Measurements from ENCODE around the gene RREB1. TPM values are rescaled to one million over a fixed set of nuclear protein-coding genes. Genes with fewer than 3 reads are reported as not detected.
A peak's percentile ranks its signal among the peaks of the same experiment; 100 is the strongest.

RREB1 gene
- total and polyA plus RNA-seq, 4 experiments from 2014 or later: 0.50 to 43.4 (median 25.2) TPM

DNA sequence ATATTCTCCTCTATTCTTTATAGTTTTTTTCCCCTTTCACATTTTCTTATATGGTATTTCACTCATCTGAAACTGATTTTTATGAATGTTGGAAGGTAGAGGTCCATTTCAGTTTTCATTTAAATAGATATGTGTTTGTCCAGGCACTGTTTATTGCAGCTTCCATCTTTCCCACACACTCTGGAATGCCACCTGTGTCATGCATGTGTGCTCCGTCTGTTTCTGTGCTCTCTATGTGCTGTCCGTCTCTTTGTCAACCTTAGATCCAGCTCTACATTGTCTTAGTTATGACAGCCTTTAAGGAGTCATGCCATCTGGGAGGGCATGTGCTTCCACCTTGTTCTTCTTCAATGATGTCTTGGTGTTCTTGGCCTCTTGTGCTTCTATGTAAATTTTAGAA is 36.4 kb upstream of the RREB1 start:
- H3K27me3 Mint-ChIP-seq: peaks cover 0 to 5% of the 10 kb centered on the region in 2 donors
- DNase-seq: no peak
- no peak overlapping the region for H3K27ac Mint-ChIP-seq
- H3K9me3 Mint-ChIP-seq: peaks cover 0 to 1% (median 0%) of the 10 kb centered on the region in 8 donors
- peaks cover 5% of the 10 kb centered on the region for H3K4me1 ChIP-seq (ENCODE audit: insufficient read depth, low read length)
- H3K27ac ChIP-seq (ENCODE audit: low read depth, low read length): no peak overlapping the region
- no peaks in the 10 kb centered on the region for H3K27me3 ChIP-seq (ENCODE audit: insufficient read depth, low read length)
- ChIA-PET CTCF (ENCODE audit: partially characterized antibody) (no interaction called here), POLR2A (ENCODE audit: partially characterized antibody) (interaction anchor here (1.1 kb wide), 1 partner anchor 20 kb away, joined by 3 read pairs; no protein-coding TSS in a partner anchor)
- peak overlapping the region in 1 of 8 donors; percentile 59 for H3K4me3 Mint-ChIP-seq
- H3K36me3 ChIP-seq (ENCODE audit: insufficient read depth, low read length): no peaks in the 10 kb centered on the region
- no peaks in the 10 kb centered on the region for H3K9me3 ChIP-seq (ENCODE audit: control insufficient read depth in 1 of 2, low read length in 2 of 2)
- H3K4me3 ChIP-seq (ENCODE audit: low read length in 2 of 2): no peak overlapping the region
- intact Hi-C loops (cut with micrococcal nuclease): loop anchor here (5.0 kb wide), 1 partner anchor 36 kb away; the partner anchor contains the start of gene RREB1
- H3K36me3 Mint-ChIP-seq: no peaks in the 10 kb centered on the region
- peaks cover 4 to 12% (median 10%) of the 10 kb centered on the region in 4 donors for H3K4me1 Mint-ChIP-seq

- CTCF ChIA-PET (ENCODE audit: partially characterized antibody): interaction anchor here (0.7 to 2.8 kb wide), 3 partner anchors 14 to 170 kb away, joined by 3 to 11 read pairs (median 3); no protein-coding TSS in a partner anchor
- intact Hi-C loops (cut with micrococcal nuclease): loop anchor here (1.0 to 5.0 kb wide), 2 partner anchors 14 to 34 kb away; partner anchors contain the start of gene RREB1
- H3K4me1 ChIP-seq (ENCODE audit: insufficient read depth, low read length): peaks cover 5% of the 10 kb centered on the region
- H3K4me3 Mint-ChIP-seq: peak overlapping the region in 7 of 8 donors; percentile 53 to 81 (median 72)
- H3K4me1 Mint-ChIP-seq: peaks cover 4 to 12% (median 10%) of the 10 kb centered on the region in 4 donors
- H3K27ac Mint-ChIP-seq: peak overlapping the region; percentile 68 to 94 (median 83)
- POLR2A ChIA-PET (ENCODE audit: partially characterized antibody): interaction anchor here (0.7 to 2.2 kb wide), 3 partner anchors 12 to 21 kb away, joined by 3 to 9 read pairs (median 4); no protein-coding TSS in a partner anchor
- no peaks in the 10 kb centered on the region for H3K27me3 ChIP-seq (ENCODE audit: insufficient read depth, low read length)
- no peak overlapping the region for H3K27ac ChIP-seq (ENCODE audit: low read depth, low read length)
- H3K36me3 ChIP-seq (ENCODE audit: insufficient read depth, low read length): no peaks in the 10 kb centered on the region
- peaks cover 0 to 5% of the 10 kb centered on the region in 2 donors for H3K27me3 Mint-ChIP-seq
- H3K4me3 ChIP-seq (ENCODE audit: low read length in 2 of 2): no peak overlapping the region
- H3K36me3 Mint-ChIP-seq: no peaks in the 10 kb centered on the region
- no peaks in the 10 kb centered on the region for H3K9me3 ChIP-seq (ENCODE audit: control insufficient read depth in 1 of 2, low read length in 2 of 2)
- DNase-seq: no peak
- H3K9me3 Mint-ChIP-seq: peaks cover 0 to 1% (median 0%) of the 10 kb centered on the region in 8 donors
These were observed 34.5 kb upstream of the RREB1 start for GRCh38 chr6:7073082-7073820.

- H3K4me1 ChIP-seq (ENCODE audit: insufficient read depth, low read length): peaks cover 5% of the 10 kb centered on the region
- Mint-ChIP-seq H3K27me3 (peaks cover 0 to 5% of the 10 kb centered on the region in 2 donors), H3K36me3 (no peaks in the 10 kb centered on the region), H3K4me3 (peak overlapping the region in 7 of 8 donors; percentile 53 to 81 (median 72)), H3K4me1 (peaks cover 4 to 12% (median 10%) of the 10 kb centered on the region in 4 donors), H3K27ac (peak overlapping the region; percentile 68 to 94 (median 83)), H3K9me3 (peaks cover 0 to 1% (median 0%) of the 10 kb centered on the region in 8 donors)
- ChIA-PET CTCF (ENCODE audit: partially characterized antibody) (interaction anchor here (0.7 to 2.8 kb wide), 3 partner anchors 13 to 169 kb away, joined by 3 to 11 read pairs (median 3); no protein-coding TSS in a partner anchor), POLR2A (ENCODE audit: partially characterized antibody) (interaction anchor here (0.7 to 2.2 kb wide), 3 partner anchors 12 to 22 kb away, joined by 3 to 9 read pairs (median 4); no protein-coding TSS in a partner anchor)
- no peaks in the 10 kb centered on the region for H3K27me3 ChIP-seq (ENCODE audit: insufficient read depth, low read length)
- no peaks in the 10 kb centered on the region for H3K36me3 ChIP-seq (ENCODE audit: insufficient read depth, low read length)
- no peaks in the 10 kb centered on the region for H3K9me3 ChIP-seq (ENCODE audit: control insufficient read depth in 1 of 2, low read length in 2 of 2)
- no peak overlapping the region for H3K4me3 ChIP-seq (ENCODE audit: low read length in 2 of 2)
- no peak overlapping the region for H3K27ac ChIP-seq (ENCODE audit: low read depth, low read length)
- DNase-seq: peak; percentile 43 to 63 (median 57)
- intact Hi-C loops (cut with micrococcal nuclease): loop anchor here (1.0 to 5.0 kb wide), 2 partner anchors 13 to 33 kb away; partner anchors contain the start of gene RREB1
These were observed 33.8 kb upstream of the RREB1 start for GRCh38 chr6:7073821-7074525.

DNA sequence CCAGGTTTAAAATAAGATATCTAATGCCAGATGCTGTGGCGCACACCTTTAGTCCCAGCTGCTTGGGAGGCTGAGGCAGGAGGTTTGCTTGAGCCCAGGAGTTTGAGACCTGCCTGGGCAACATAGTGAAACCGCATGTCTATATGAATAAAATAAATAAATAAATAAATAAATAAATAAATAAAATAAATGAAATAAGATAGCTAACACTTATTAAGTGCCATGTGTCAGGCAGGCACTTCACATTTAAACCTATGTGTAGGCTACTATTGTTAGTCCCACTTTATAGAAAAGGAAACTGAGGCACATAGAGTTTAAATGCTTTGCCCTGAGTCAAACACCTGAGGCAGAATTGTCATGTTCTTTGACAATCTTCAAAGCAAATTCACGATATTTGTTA is 32.9 kb upstream of the RREB1 start:
- Histone ChIP-seq H3K4me1 (ENCODE audit: insufficient read depth, low read length) (peaks cover 5% of the 10 kb centered on the region), H3K27me3 (ENCODE audit: insufficient read depth, low read length) (no peaks in the 10 kb centered on the region), H3K36me3 (ENCODE audit: insufficient read depth, low read length) (no peaks in the 10 kb centered on the region), H3K27ac (ENCODE audit: low read depth, low read length) (no peak overlapping the region), H3K4me3 (ENCODE audit: low read length in 2 of 2) (no peak overlapping the region), H3K9me3 (ENCODE audit: control insufficient read depth in 1 of 2, low read length in 2 of 2) (no peaks in the 10 kb centered on the region)
- intact Hi-C loops (cut with micrococcal nuclease): loop anchor here (5.0 kb wide), 1 partner anchor 32 kb away; the partner anchor contains the start of gene RREB1
- H3K27ac Mint-ChIP-seq: no peak overlapping the region
- DNase-seq: no peak
- peaks cover 4 to 12% (median 10%) of the 10 kb centered on the region in 4 donors for H3K4me1 Mint-ChIP-seq
- H3K27me3 Mint-ChIP-seq: peaks cover 0 to 5% of the 10 kb centered on the region in 2 donors
- H3K4me3 Mint-ChIP-seq: no peak overlapping the region
- H3K9me3 Mint-ChIP-seq: peaks cover 0 to 1% (median 0%) of the 10 kb centered on the region in 8 donors
- POLR2A ChIA-PET (ENCODE audit: partially characterized antibody): interaction anchor here (2.2 kb wide), 1 partner anchor 12 kb away, joined by 9 read pairs; no protein-coding TSS in a partner anchor
- no peaks in the 10 kb centered on the region for H3K36me3 Mint-ChIP-seq
- CTCF ChIA-PET (ENCODE audit: partially characterized antibody): no interaction called here

DNA sequence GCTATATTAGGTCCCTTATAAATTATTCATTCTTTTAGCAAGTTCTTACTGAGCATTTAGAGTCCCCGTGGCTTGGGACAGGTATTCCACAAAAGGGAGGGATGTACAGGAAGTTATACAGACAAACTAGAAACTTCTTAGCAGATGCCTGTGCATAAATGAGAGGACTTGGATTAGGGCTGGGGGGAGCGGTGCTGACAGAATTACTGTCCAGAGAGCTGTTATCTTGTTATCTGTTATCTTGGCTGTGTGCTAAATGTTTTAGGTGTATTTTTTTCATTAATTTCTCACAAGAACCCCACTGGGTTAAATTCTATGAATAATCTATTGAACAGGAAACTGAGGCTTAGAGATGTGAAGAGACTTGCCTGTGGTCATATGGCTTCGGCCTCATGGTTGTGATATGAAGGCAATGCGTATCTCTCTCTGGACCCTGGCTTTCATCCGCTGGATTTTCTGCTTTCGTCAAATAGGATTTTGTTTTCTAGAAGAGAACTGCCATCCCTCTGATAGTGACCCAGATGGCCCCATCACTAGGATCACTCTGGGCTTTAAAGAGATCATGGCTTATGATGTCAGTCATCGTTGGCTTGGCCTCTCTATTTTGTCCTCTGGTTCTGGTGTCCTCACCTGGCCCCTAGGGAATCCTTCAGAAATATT is 32.3 kb upstream of the RREB1 start:
- H3K27ac ChIP-seq (ENCODE audit: low read depth, low read length): no peak overlapping the region

GRCh38 chr6:7077856-7078255 is 29.9 kb upstream of the RREB1 start:
- intact Hi-C loops (cut with micrococcal nuclease): no loop called here
- no peaks in the 10 kb centered on the region for H3K36me3 Mint-ChIP-seq
- H3K4me3 Mint-ChIP-seq: no peak overlapping the region
- H3K9me3 Mint-ChIP-seq: peaks cover 0 to 1% (median 0%) of the 10 kb centered on the region in 8 donors
- H3K4me3 ChIP-seq (ENCODE audit: low read length in 2 of 2): no peak overlapping the region
- POLR2A ChIA-PET (ENCODE audit: partially characterized antibody): no interaction called here
- H3K27ac ChIP-seq (ENCODE audit: low read depth, low read length): no peak overlapping the region
- peaks cover 5% of the 10 kb centered on the region for H3K4me1 ChIP-seq (ENCODE audit: insufficient read depth, low read length)
- H3K4me1 Mint-ChIP-seq: peaks cover 4 to 12% (median 10%) of the 10 kb centered on the region in 4 donors
- H3K9me3 ChIP-seq (ENCODE audit: control insufficient read depth in 1 of 2, low read length in 2 of 2): no peaks in the 10 kb centered on the region
- no peak for DNase-seq
- no peaks in the 10 kb centered on the region for H3K36me3 ChIP-seq (ENCODE audit: insufficient read depth, low read length)
- no peaks in the 10 kb centered on the region for H3K27me3 Mint-ChIP-seq
- CTCF ChIA-PET (ENCODE audit: partially characterized antibody): interaction anchor here (1.6 kb wide), 1 partner anchor 9 kb away, joined by 5 read pairs; no protein-coding TSS in a partner anchor
- no peaks in the 10 kb centered on the region for H3K27me3 ChIP-seq (ENCODE audit: insufficient read depth, low read length)
- no peak overlapping the region for H3K27ac Mint-ChIP-seq

More for the DNA sequence above, 32.3 kb upstream of the RREB1 start:
- Mint-ChIP-seq H3K27me3 (peaks cover 0 to 4% of the 10 kb centered on the region in 2 donors), H3K27ac (peak overlapping the region in 2 of 7 donors; percentile 59 to 72), H3K9me3 (peaks cover 0 to 1% (median 0%) of the 10 kb centered on the region in 8 donors), H3K4me3 (peak overlapping the region in 2 of 8 donors; percentile 6 to 10), H3K36me3 (no peaks in the 10 kb centered on the region), H3K4me1 (peaks cover 4 to 12% (median 10%) of the 10 kb centered on the region in 4 donors)
- Histone ChIP-seq H3K4me3 (ENCODE audit: low read length in 2 of 2) (no peak overlapping the region), H3K36me3 (ENCODE audit: insufficient read depth, low read length) (no peaks in the 10 kb centered on the region), H3K9me3 (ENCODE audit: control insufficient read depth in 1 of 2, low read length in 2 of 2) (no peaks in the 10 kb centered on the region), H3K27me3 (ENCODE audit: insufficient read depth, low read length) (no peaks in the 10 kb centered on the region), H3K4me1 (ENCODE audit: insufficient read depth, low read length) (peaks cover 5% of the 10 kb centered on the region)
- intact Hi-C loops (cut with micrococcal nuclease): no loop called here
- CTCF ChIA-PET (ENCODE audit: partially characterized antibody): no interaction called here
- POLR2A ChIA-PET (ENCODE audit: partially characterized antibody): interaction anchor here (2.2 kb wide), 1 partner anchor 11 kb away, joined by 9 read pairs; no protein-coding TSS in a partner anchor
- DNase-seq: no peak
